SU-DHL-6 (cell line): Measurements from ENCODE around the gene HOTAIR.
A peak's percentile ranks its signal among the peaks of the same experiment; 100 is the strongest.

Source experiments
- H2AFZ ChIP-seq: fragments of 200-600 bp; sonication (generic); 2 replicates; pipeline ENCODE4 v1.6.1; 2014; ENCODE audit warnings: low read depth, mild to moderate bottlenecking, moderate library complexity, mixed read lengths, antibody characterized with exemption, low read length; ENCODE audit not compliant: severe bottlenecking
- H3F3A ChIP-seq: fragments of 200-600 bp; shearing (Covaris generic); 2 replicates; pipeline ENCODE4 v1.6.0; 2016; ENCODE audit warnings: antibody characterized with exemption, mild to moderate bottlenecking; ENCODE audit not compliant: insufficient read depth
- H3K27ac ChIP-seq: fragments of 200-600 bp; sonication (generic); 2 replicates; pipeline ENCODE4 v1.5.1; 2016; ENCODE audit warnings: low read depth, mild to moderate bottlenecking, low read length, moderate library complexity, mixed read lengths
- H3K27me3 ChIP-seq: fragments of 200-600 bp; sonication (generic), shearing (Covaris generic); 2 replicates; pipeline ENCODE4 v1.6.0; 2014; ENCODE audit warnings: mild to moderate bottlenecking, low read length
- H3K36me3 ChIP-seq: fragments of 200-600 bp; sonication (generic); 2 replicates; pipeline ENCODE4 v1.6.1; 2014; ENCODE audit warnings: mild to moderate bottlenecking, low read length, mixed read lengths
- H3K4me2 ChIP-seq: fragments of 300-600, 200-600 bp; shearing (Covaris generic), sonication (generic); 2 replicates; pipeline ENCODE4 v1.6.0; 2014; ENCODE audit warnings: low read length, low read depth, mild to moderate bottlenecking; ENCODE audit not compliant: poor library complexity, severe bottlenecking
- H3K4me3 ChIP-seq: fragments of 200-600 bp; sonication (generic); 2 replicates; pipeline ENCODE4 v1.5.1; 2014; ENCODE audit warnings: antibody characterized with exemption, low read length, mild to moderate bottlenecking, mixed read lengths; ENCODE audit not compliant: insufficient read depth, poor library complexity, severe bottlenecking
- H3K79me2 ChIP-seq: fragments of 200-600 bp; sonication (generic); 2 replicates; pipeline ENCODE4 v1.6.1; 2014; ENCODE audit warnings: mild to moderate bottlenecking, low read length, moderate library complexity; ENCODE audit not compliant: insufficient read depth
- H3K9ac ChIP-seq: fragments of 200-600 bp; sonication (generic); 2 replicates; pipeline ENCODE4 v1.7.0; 2014; ENCODE audit warnings: mild to moderate bottlenecking, low read length
- H3K9me2 ChIP-seq: fragments of 200-600 bp; sonication (generic); replicated peaks from 2 replicates; pipeline ENCODE4 v1.6.1; 2014; ENCODE audit warnings: low read length; ENCODE audit not compliant: insufficient read depth
- H3K9me3 ChIP-seq: fragments of 200-600 bp; sonication (generic); 2 replicates; pipeline ENCODE4 v1.6.1; 2014; ENCODE audit warnings: low read length, mixed read lengths; ENCODE audit not compliant: insufficient read depth
- H4K20me1 ChIP-seq: fragments of 200-600 bp; sonication (generic); 2 replicates; pipeline ENCODE4 v1.6.1; 2014; ENCODE audit warnings: low read depth, mild to moderate bottlenecking, antibody characterized with exemption, low read length, moderate library complexity, mixed read lengths
- EZH2phosphoT487 ChIP-seq: fragments of 200-600 bp; sonication (generic), shearing (Covaris generic); conservative IDR thresholded peaks from 2 replicates; pipeline ENCODE4 v1.6.1; 2018; ENCODE audit warnings: mild to moderate bottlenecking, antibody characterized with exemption, low read length, moderate library complexity, mixed read lengths
- TF ChIP-seq, protein P1 (sequence below): fragments of 200-600 bp; sonication (generic); IDR thresholded peaks from one replicate; pipeline ENCODE4 v1.5.1; 2017; ENCODE audit warnings: antibody characterized with exemption, mild to moderate bottlenecking, low read length, moderate library complexity; ENCODE audit not compliant: insufficient read depth, poor library complexity, severe bottlenecking

Gene HOTAIR

DNA sequence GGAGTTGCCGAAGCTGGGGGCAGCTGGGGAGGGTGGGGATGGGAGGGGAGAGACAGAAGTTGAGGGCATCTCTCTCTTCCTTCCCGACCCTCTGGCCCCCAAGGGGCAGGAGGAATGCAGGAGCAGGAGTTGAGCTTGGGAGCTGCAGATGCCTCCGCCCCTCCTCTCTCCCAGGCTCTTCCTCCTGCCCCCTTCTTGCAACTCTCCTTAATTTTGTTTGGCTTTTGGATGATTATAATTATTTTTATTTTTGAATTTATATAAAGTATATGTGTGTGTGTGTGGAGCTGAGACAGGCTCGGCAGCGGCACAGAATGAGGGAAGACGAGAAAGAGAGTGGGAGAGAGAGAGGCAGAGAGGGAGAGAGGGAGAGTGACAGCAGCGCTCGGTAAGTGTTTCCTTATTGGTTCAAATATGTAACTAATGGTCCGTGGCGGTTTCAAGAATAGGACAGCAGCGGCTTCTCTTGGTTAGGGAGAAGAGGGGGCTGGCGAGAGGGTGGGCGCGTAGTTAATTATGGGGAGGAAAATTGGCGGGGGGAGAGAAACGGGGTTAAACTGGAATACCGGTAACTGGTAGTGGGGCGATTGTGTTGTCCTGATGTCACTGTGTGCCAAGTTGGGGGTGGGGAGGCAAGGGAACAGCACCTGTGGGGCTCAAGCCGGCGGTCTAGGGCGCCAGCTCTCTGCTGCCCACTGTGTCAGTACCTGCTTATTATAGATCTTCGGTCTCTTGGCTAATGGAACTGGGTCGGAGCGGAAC lies 42.5 kb upstream of the HOTAIR start:
- Histone ChIP-seq H3K27ac (peak overlapping the region; percentile 37; the same call in 1 of the 2 replicates), H2AFZ (peak overlapping the region; percentile 97), H3K79me2 (no peaks in the 10 kb centered on the region), H3F3A (peaks cover 2% of the 10 kb centered on the region; the same call in 1 of the 2 replicates), H3K9me2 (no peaks in the 10 kb centered on the region), H4K20me1 (no peaks in the 10 kb centered on the region), H3K4me2 (peak overlapping the region; percentile 82), H3K36me3 (no peaks in the 10 kb centered on the region), H3K9me3 (no peaks in the 10 kb centered on the region), H3K9ac (peak overlapping the region; percentile 69), H3K27me3 (0 out of 2 replicates have a peak, but pooled peaks cover 6% of the 10 kb centered on the region), H3K4me3 (peak overlapping the region; percentile 62)
- TF ChIP-seq EZH2phosphoT487, result no peak
- TF ChIP-seq, protein P1, sequence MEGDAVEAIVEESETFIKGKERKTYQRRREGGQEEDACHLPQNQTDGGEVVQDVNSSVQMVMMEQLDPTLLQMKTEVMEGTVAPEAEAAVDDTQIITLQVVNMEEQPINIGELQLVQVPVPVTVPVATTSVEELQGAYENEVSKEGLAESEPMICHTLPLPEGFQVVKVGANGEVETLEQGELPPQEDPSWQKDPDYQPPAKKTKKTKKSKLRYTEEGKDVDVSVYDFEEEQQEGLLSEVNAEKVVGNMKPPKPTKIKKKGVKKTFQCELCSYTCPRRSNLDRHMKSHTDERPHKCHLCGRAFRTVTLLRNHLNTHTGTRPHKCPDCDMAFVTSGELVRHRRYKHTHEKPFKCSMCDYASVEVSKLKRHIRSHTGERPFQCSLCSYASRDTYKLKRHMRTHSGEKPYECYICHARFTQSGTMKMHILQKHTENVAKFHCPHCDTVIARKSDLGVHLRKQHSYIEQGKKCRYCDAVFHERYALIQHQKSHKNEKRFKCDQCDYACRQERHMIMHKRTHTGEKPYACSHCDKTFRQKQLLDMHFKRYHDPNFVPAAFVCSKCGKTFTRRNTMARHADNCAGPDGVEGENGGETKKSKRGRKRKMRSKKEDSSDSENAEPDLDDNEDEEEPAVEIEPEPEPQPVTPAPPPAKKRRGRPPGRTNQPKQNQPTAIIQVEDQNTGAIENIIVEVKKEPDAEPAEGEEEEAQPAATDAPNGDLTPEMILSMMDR, result no peak

DNA sequence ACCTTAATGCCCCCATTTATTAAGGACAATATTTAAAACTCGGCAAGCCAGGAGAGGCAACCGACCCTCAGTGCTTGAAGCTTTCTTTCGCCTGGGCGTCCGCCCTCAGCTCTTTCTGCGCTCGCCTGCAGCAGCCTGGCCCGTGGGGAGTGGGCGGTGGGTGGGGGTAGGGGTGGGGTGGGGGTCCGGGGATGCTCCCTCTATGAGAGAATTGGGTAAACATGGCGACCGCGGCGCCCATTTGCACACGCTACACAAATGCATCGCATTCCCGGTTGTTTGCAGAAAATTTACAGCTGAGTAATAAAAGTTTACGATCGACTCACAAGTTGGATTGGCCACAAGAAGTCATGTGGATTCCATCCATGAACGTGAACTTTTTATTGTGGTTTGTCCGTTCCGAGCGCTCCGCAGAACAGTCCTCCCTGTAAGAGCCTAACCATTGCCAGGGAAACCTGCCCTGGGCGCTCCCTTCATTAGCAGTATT lies 41.8 kb upstream of the HOTAIR start:
- Histone ChIP-seq H3K9me3 (no peaks in the 10 kb centered on the region), H4K20me1 (no peaks in the 10 kb centered on the region), H3F3A (peaks cover 4% of the 10 kb centered on the region; the same call in 1 of the 2 replicates), H3K9me2 (no peaks in the 10 kb centered on the region), H2AFZ (no peak overlapping the region), H3K79me2 (no peaks in the 10 kb centered on the region), H3K27me3 (0 out of 2 replicates have a peak, but pooled peaks cover 6% of the 10 kb centered on the region), H3K9ac (no peak overlapping the region), H3K36me3 (no peaks in the 10 kb centered on the region), H3K27ac (no peak overlapping the region), H3K4me2 (no peak overlapping the region), H3K4me3 (no peak overlapping the region)
- no peak for TF ChIP-seq EZH2phosphoT487
- TF ChIP-seq, protein P1, result no peak

DNA sequence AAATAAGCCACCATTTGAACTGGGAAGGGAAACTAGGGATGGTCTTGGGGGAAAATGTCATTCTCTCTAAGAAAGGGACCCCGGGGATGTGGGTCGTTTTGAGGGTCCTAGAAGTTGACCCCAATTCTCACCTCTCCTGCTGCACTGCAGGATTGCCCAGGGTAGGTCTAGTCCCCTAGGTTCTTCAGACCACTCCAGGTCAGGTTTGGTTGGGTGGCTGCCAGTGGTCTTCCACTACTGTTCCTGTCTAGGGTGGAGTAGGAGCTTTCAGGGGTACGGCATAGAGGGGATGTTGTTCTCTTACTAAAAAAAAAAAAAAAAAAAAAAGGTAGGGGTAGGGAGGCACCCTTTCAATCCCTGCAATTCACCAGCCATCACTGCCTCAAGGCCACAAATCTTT lies 41.3 kb upstream of the HOTAIR start:
- H3K36me3 ChIP-seq, result no peaks in the 10 kb centered on the region
- H3K79me2 ChIP-seq, result no peaks in the 10 kb centered on the region
- H3K4me2 ChIP-seq, result no peak overlapping the region
- H3K4me3 ChIP-seq, result no peak overlapping the region
- no peaks in the 10 kb centered on the region for H3K9me3 ChIP-seq
- H2AFZ ChIP-seq, result no peak overlapping the region
- H3K27ac ChIP-seq, result no peak overlapping the region
- no peak overlapping the region for H3K9ac ChIP-seq
- H3K9me2 ChIP-seq, result no peaks in the 10 kb centered on the region
- H4K20me1 ChIP-seq, result no peaks in the 10 kb centered on the region
- H3F3A ChIP-seq, result peaks cover 4% of the 10 kb centered on the region; the same call in 1 of the 2 replicates
- H3K27me3 ChIP-seq, result 0 out of 2 replicates have a peak, but pooled peaks cover 6% of the 10 kb centered on the region
- no peak for TF ChIP-seq EZH2phosphoT487
- TF ChIP-seq, protein P1, result no peak
